K562 (cell line): ENCODE measurements around the gene STK11. TPM values are rescaled to one million over a fixed set of nuclear protein-coding genes. Genes with fewer than 3 reads are reported as not detected.

Experiments used
- DACH1 ChIP-seq: fragments of 450-650 bp; IDR thresholded peaks from 2 replicates; pipeline ENCODE4 v1.6.1; 2018; ENCODE audit not compliant: partially characterized antibody
- ERF ChIP-seq: fragments of 450-650 bp; formaldehyde crosslinking; IDR thresholded peaks from 2 replicates; pipeline ENCODE4 v1.4.0; 2020; ENCODE audit warnings: mild to moderate bottlenecking, mixed read lengths
- FOXM1 ChIP-seq, 2 experiments: fragments of 450-650 bp in 1 of 2; sonication (generic) in 1 of 2; formaldehyde crosslinking in 1 of 2; IDR thresholded peaks; 2 replicates each; pipeline versions ENCODE4 v1.6.1 to v1.9.0; 2017 to 2022; ENCODE audit warnings: low read depth in 2 of 2, mild to moderate bottlenecking in 2 of 2, missing genetic modification reagents in 1 of 2, moderate library complexity in 1 of 2
- ID3 ChIP-seq, 2 experiments: fragments of 250-450 bp in 1 of 2; fragments of 450-650 bp in 1 of 2; sonication (Bioruptor Pico) in 1 of 2; IDR thresholded peaks; 2 replicates each; pipeline versions ENCODE4 v1.6.1 to v1.8.0; 2016 to 2021; ENCODE audit warnings: mild to moderate bottlenecking in 2 of 2, moderate library complexity in 2 of 2, missing compliant biosample characterization in 1 of 2, missing genetic modification characterization in 1 of 2
- KDM4B ChIP-seq, 2 experiments: fragments of 450-650 bp in 1 of 2; sonication (generic) in 1 of 2; IDR thresholded peaks; 2 replicates each; pipeline ENCODE4 v1.6.1; 2016 to 2017; ENCODE audit warnings: borderline replicate concordance in 2 of 2, antibody characterized with exemption in 1 of 2, low read depth in 1 of 2, mild to moderate bottlenecking in 1 of 2
- NCOR1 ChIP-seq: fragments of 450-650 bp; IDR thresholded peaks from 2 replicates; pipeline ENCODE4 v1.6.1; 2016; ENCODE audit warnings: mild to moderate bottlenecking, moderate library complexity
- NFXL1 ChIP-seq: fragments of 450-650 bp; formaldehyde crosslinking; IDR thresholded peaks from 2 replicates; pipeline ENCODE4 v1.4.0; 2021; ENCODE audit warnings: mild to moderate bottlenecking
- POLR2AphosphoS5 ChIP-seq: IDR thresholded peaks from 2 replicates; pipeline ENCODE4 v1.6.1; 2011; ENCODE audit warnings: mild to moderate bottlenecking, low read depth, low read length, moderate library complexity; ENCODE audit not compliant: control insufficient read depth, insufficient read depth
- PPARD ChIP-seq: fragments of 250-450 bp; sonication (Bioruptor Pico); IDR thresholded peaks from 2 replicates; pipeline ENCODE4 v1.8.0; 2022; ENCODE audit warnings: inconsistent platforms, mild to moderate bottlenecking, moderate library complexity
- PRPF4 ChIP-seq: fragments of 200-400 bp; formaldehyde crosslinking; IDR thresholded peaks from one replicate; pipeline ENCODE4 v1.6.1; 2017; ENCODE audit warnings: low read length, low read depth, mild to moderate bottlenecking; ENCODE audit not compliant: insufficient read depth, poor library complexity, severe bottlenecking
- SNIP1 ChIP-seq: fragments of 450-650 bp; IDR thresholded peaks from 2 replicates; pipeline ENCODE4 v1.7.1; 2017; ENCODE audit warnings: low read depth, mild to moderate bottlenecking
- SP1 ChIP-seq: sonication (generic); formaldehyde crosslinking; IDR thresholded peaks from 2 replicates; pipeline ENCODE4 v1.8.1; 2022; ENCODE audit warnings: mild to moderate bottlenecking, missing genetic modification reagents
- SREBF2 ChIP-seq: sonication (generic); formaldehyde crosslinking; IDR thresholded peaks from 2 replicates; pipeline ENCODE4 v1.4.0; 2020; ENCODE audit warnings: mild to moderate bottlenecking, missing genetic modification reagents
- SUPT5H ChIP-seq: fragments of 450-650 bp; IDR thresholded peaks from 2 replicates; pipeline ENCODE4 v1.6.1; 2016
- TEAD2 ChIP-seq: fragments of 450-650 bp; IDR thresholded peaks from 2 replicates; pipeline ENCODE4 v1.6.1; 2016; ENCODE audit warnings: missing genetic modification characterization, control low read depth, missing compliant biosample characterization
- TRIM25 ChIP-seq: fragments of 450-650 bp; IDR thresholded peaks from 2 replicates; pipeline ENCODE4 v1.7.0; 2016; ENCODE audit warnings: borderline replicate concordance
- UBTF ChIP-seq, 2 experiments: IDR thresholded peaks; 2 replicates each; pipeline ENCODE4 v1.6.1; 2012; ENCODE audit warnings: improper control_type of control experiment in 2 of 2, low read depth in 2 of 2, low read length in 2 of 2, borderline replicate concordance in 1 of 2
- ZBTB34 ChIP-seq: fragments of 250-450 bp; sonication (Bioruptor Pico); IDR thresholded peaks from 2 replicates; pipeline ENCODE4 v1.8.0; 2021; ENCODE audit warnings: mild to moderate bottlenecking, moderate library complexity
- ZFP1 ChIP-seq: fragments of 450-650 bp; formaldehyde crosslinking; IDR thresholded peaks from 2 replicates; pipeline ENCODE4 v1.4.0; 2020; ENCODE audit warnings: mild to moderate bottlenecking, mixed read lengths
- ZNF263 ChIP-seq: sonication (generic); formaldehyde crosslinking; IDR thresholded peaks from 2 replicates; pipeline ENCODE4 v1.8.0; 2022; ENCODE audit warnings: mild to moderate bottlenecking, missing genetic modification reagents, borderline replicate concordance
- ZNF717 ChIP-seq: fragments of 250-450 bp; sonication (Bioruptor Pico); IDR thresholded peaks from 2 replicates; pipeline ENCODE4 v1.5.0; 2021
- polyA plus RNA-seq, 8 experiments: library from polyadenylated mRNA; depleted of rRNA in 4 of 8; stranded (reverse) in 5 of 8; unstranded in 3 of 8; fragments of >200 nt; fragmentation: Nextera tagmentation in 2 of 8; fragmentation: Illumina TruSeq in 1 of 8; extraction: Ambion mirVana in 2 of 8; extraction: Trizol in 1 of 8; gene quantifications; 2 replicates each; pipeline versions ENCODE4 v1.2.1 to v1.2.3, GENCODE V29; 2011 to 2014; ENCODE audit warnings: inconsistent platforms in 1 of 8, missing spikeins in 1 of 8
- total RNA-seq, 7 experiments: library from RNA; depleted of rRNA in 6 of 7; stranded (reverse); fragments of >200 nt in 6 of 7; fragmentation: Illumina TruSeq in 2 of 7; extraction: Trizol in 2 of 7; gene quantifications; 2 replicates each; pipeline versions ENCODE4 v1.2.1 to v1.2.3, GENCODE V29; 2011 to 2021; ENCODE audit warnings: low replicate concordance in 1 of 7

The STK11 gene
- total and polyA plus RNA-seq, 9 of the 15 experiments (the other 6 are each of a cell fraction or from before 2014, with no cell fraction given) = 0.15 to 96.5 (median 31.7) TPM

GRCh38 chr19:1243768-1244692 is 38.5 kb downstream of the STK11 start (continued):
- TF ChIP-seq ID3 (CRISPR knock-in tag; IDR thresholded peaks at IDR 0.05) (no peak), ID3 (tag; IDR thresholded peaks at IDR 0.05) (0 out of 2 replicates have a peak, but pooled peaks have one; percentile 36), ZFP1 (CRISPR knock-in tag) (no peak), NFXL1 (no peak), PPARD (CRISPR knock-in tag) (no peak), ZNF717 (CRISPR knock-in tag) (no peak), TRIM25 (no peak), ZBTB34 (CRISPR knock-in tag) (no peak), SNIP1 (no peak), ERF (no peak), DACH1 (no peak), POLR2AphosphoS5 (no peak), UBTF (IDR thresholded peaks at IDR 0.05; ENCODE audit: borderline replicate concordance in 1 of 2, low read depth in 2 of 2, low read length in 2 of 2) (0 out of 4 replicates have a peak, but pooled peaks of 1 of the 2 experiments have one; percentile 52), TEAD2 (tag) (no peak), NCOR1 (no peak), SUPT5H (no peak), SP1 (CRISPR knock-in tag) (peak; percentile 71), KDM4B (IDR thresholded peaks at IDR 0.05; ENCODE audit: borderline replicate concordance in 2 of 2, low read depth in 1 of 2) (no peak), FOXM1 (IDR thresholded peaks at IDR 0.05; ENCODE audit: low read depth) (no peak), FOXM1 (CRISPR knock-in tag; IDR thresholded peaks at IDR 0.05; ENCODE audit: low read depth) (no peak), SREBF2 (no peak), PRPF4 (no peak), ZNF263 (CRISPR knock-in tag) (peak; percentile 70)
